SH-SY5Y (cell line): Measurements from ENCODE around the gene COL25A1.

Experiments
- GATA2 ChIP-seq: IDR thresholded peaks from 2 replicates; pipeline ENCODE4 v1.6.1; 2011; ENCODE audit warnings: mild to moderate bottlenecking, low read depth, low read length
- GATA3 ChIP-seq: IDR thresholded peaks from 2 replicates; pipeline ENCODE4 v1.6.1; 2011; ENCODE audit warnings: low read depth, mild to moderate bottlenecking, low read length, moderate library complexity

DNA sequence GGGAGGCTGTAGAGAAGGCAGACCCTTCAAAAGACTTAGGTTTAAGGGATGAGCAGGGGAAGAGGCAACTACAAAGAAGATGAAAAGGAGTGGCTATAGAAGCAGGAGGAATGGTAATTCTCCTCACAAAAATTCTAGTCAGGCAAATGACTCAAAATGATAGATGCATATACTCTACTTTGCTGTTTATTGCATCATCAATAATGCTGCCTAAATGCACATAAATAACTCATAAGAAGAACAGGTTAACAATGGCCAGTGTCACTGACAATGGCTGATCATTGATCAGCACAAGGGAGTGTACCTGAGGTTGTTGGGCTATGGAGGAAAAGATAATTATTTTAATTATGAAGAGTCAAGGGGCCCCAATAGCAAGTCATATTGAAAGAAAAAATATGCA is 354.9 kb downstream of the COL25A1 start:
- TF ChIP-seq GATA3: no peak
- no peak for TF ChIP-seq GATA2
